Activated gamma-delta T cell treated with anti-CD3 and anti-CD28 coated beads, Interleukin-2, amount 50 U/mL, for 16 hours (primary cell): ENCODE results near the gene ERC1.

ENCODE experiments used
- DNase-seq: peaks from one replicate; pipeline ENCODE4 v3.0.0-alpha.2; 2020; ENCODE audit warnings: low read depth

ERC1 gene

DNA sequence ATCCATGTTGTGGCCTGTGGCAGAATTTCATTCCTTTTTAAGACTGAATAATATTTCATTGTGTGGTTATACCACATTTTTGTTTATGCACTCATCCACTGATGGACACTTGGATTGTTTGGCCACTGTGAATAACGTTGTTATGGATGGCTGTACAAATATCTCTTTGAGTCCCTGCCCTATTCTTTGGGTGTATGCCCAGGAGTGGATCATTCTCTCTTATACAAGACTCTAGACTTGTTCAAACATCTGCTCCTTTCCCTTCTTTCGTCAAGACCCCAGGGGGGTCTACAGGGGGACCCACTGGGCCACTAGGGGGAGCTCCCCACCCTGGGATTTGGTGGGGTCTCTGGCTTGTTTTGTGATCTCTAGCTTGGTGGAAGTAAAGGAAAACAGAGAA lies 526.0 kb downstream of the ERC1 start:
- no peak for DNase-seq

DNA sequence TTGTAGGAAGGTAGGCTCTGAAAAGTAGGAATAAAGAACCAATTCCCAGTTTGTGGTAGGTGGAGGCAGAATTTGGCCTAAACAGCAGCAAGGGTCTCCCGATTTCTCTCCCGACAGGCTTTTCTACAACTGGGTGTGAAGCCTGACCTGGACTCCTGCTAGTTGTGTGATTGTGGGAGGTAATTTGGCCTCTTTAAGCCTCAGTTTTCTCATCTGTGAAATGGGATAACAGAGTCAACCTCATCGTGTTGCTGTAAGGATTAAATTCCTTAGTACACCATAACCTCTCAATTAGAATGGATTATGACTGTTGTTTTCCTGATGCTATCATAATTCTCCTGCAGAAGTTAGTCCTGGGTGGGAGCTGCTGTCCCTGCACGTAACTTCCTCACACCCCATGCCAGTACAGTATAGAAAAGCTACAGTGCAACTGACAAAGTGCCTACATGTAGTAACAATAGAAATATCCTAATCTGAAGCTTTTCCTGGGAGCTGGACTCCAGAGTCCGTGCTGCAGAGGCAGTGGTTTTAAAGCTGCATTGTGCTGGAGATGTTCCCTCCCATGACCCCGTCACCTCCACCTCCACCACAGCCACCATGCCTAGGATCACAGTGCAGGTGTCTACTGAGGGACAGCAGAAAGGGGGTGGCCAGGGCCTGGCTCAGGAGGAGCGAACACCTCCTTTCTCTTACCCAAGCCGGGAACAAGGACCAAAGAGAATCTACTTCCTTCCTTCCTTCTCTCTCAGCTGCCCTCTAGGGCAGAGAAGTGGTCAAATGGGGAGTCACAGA lies 526.9 kb downstream of the ERC1 start:
- no peak for DNase-seq

- DNase-seq: no peak
Observed at GRCh38 chr12:1518591-1519516, 527.8 kb downstream of the ERC1 start.

- no peak for DNase-seq
Observed at GRCh38 chr12:1519642-1520041, 528.6 kb downstream of the ERC1 start.

DNA sequence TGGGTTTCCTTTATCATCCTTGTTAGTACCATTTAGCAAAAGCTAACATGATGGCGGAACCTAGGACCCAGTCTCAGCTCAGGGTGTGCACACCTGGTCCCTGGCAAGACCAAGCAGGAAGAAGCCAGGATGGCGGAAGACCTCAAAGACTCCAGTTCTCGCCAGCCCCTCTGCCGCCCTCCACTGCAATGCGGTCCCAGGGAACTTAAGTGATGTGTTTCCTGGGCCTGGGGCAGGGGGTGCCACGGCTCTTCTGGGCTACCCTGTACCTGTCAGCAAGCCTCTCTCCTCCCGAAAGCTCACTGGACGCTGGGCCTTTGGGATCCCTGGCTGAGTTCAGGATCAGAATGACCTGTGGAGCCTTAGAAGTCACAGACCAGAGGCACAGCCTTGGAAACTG lies 532.0 kb downstream of the ERC1 start:
- no peak for DNase-seq

GRCh38 chr12:1523558-1524050 lies 532.6 kb downstream of the ERC1 start:
- no peak for DNase-seq

GRCh38 chr12:1525858-1526257 lies 534.8 kb downstream of the ERC1 start:
- no peak for DNase-seq

- DNase-seq: no peak
Observed at GRCh38 chr12:1527789-1528188, 536.8 kb downstream of the ERC1 start.

- no peak for DNase-seq
Observed at GRCh38 chr12:1528791-1529190, 537.8 kb downstream of the ERC1 start.

GRCh38 chr12:1529228-1529861 lies 538.3 kb downstream of the ERC1 start:
- DNase-seq: no peak

DNA sequence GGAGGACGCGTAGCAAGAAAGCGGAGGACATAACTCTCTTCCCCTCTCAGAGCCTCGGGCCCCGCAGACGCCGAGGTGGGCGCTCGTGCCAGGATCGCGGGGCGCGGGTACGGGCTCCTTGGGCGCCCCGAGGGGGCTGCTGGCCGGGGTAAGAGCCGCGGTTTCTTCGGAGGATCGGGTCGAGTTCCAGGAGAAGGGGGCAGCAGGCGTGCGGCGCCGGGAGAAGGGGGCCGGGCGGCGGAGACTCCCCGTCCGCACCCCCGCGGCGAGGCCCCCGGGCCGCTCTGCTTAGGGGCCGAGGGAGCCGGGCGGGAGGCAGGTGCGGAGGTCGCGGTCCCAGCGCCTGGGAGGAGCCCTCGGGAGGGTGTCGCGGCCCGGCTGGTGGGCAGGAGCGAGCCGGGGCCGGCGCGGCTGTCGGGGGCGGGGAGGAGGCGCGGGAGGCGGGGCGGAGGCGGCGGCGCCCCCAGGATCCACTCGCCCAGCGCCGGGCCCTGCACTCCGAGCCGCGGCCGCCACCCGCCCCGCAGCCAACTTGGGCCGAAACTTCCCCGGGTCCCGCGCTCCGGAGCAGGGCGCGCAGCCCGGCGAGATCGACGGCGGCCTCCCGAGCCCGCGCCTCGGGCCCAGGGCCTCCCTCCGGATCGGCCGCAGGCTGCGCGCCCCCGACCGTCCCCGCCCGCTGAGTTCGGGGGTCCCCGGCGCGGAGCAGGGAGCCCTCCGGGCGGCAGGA lies 539.0 kb downstream of the ERC1 start:
- DNase-seq: no peak

DNA sequence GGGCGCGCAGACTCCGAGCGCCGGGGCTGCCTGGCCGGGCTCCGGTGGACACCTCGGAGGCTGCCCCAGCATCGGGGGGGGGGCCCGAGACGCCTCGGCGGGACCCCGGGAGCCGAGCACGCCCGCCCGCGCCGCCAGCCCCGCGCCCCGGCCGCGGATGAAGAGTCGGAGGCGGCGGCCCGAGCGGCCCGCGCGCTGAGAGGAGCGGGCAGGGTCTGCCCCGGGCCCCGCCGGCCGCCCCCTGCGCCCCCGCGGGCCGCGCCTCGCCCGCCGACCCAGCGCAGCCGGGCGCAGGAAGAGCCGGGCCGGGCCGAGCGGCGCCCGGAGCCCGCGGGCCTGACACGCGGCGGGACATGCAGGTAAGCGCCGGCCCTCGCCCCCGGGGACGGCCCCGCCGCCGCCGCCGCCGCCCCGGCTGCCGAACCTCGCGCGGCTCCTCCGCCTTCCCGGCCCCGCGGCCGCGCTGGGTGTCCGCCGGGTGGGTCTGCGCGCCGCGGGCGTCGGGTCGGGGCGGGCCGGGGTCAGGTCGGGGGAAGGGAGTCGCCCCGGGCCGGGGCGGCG lies 539.6 kb downstream of the ERC1 start:
- no peak for DNase-seq

DNA sequence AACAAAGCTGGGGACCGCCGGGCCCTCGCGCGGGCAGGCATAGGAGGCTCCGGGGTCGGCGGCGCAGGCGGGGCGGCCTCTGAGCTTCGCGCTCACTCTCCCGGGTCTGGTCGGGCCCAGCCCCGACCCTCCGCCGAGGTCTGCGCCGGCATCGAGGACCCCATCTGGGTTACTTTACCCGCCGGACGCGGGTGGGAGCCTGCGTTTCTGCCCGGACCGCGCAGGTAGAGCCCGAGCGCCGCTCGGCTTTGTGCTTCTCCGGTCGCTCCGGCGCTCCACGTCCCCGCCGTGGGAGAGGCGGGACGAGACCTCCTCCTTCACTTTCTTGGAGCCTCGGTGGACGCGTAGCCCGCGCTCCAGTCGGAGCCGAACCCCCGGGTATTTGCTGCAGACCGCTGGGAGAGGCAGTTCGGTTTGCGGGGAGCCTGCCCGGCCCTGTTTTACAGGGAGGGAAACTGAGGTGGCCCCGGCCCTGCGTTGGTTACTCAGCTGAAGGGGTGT lies 540.2 kb downstream of the ERC1 start:
- no peak for DNase-seq

GRCh38 chr12:1531654-1532374 lies 540.8 kb downstream of the ERC1 start:
- no peak for DNase-seq

DNA sequence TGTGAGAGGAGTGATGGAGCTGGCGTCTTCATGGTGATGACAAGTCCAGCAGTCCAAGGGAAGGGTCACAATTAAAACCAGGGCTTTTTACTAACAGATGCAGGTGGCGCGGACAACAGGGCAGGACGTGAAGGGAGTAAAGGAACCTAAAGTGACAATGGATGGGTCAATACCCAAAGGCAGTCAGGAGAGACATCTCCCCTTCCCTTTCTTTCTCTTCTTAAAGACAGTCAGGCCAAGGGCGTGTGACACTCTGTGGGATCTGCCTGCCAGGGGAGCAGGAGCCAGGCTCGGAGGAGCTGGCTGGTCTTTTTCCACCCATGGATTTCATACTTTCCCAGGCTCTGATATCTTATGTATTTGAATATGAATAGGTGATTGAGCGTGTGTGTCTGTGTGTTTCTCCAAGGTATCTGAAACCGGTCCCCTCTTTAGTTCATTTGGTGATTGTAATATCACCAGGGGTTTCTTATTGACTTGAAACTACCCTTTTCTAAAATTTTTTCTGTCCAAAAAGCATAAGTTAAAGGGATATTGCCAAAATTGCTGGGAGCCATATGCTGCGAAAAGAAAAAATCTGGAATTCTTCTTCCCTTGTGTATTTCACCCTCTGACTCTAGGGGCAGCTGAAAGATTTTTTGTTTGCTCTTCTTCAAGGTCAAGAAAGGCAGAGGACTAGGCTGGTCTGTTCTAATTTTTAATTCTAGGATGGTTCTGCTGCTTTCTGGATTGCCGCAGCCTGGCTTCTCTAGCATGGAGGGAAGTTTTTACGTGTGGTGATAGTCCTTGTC lies 541.5 kb downstream of the ERC1 start:
- no peak for DNase-seq

DNA sequence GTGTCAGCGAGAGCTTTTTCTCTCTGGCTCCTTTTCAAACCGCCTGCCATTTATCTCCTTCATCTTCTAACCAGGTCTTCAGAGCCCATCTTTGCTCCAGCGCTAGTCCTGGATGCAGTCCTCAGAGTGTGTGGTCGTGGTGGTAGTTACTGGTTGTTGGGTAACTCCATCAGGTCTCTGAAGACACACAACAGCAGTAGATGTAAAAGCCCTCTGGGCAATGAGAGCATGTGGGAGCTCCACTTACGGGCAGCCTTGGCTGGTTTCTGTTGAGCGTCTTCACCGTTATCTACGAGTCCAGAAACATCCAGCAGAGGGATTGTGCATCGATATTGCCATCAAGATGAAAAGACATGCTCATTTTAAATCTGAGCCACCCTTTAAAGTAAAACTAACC lies 542.2 kb downstream of the ERC1 start:
- DNase-seq: no peak

- peak; percentile 23 for DNase-seq
Observed at GRCh38 chr12:1533602-1534304, 542.7 kb downstream of the ERC1 start.

- DNase-seq: no peak
Observed at GRCh38 chr12:1534748-1535147, 543.7 kb downstream of the ERC1 start.

- no peak for DNase-seq
Observed at GRCh38 chr12:1536817-1537216, 545.8 kb downstream of the ERC1 start.
